NCI-H1417 (cell line): Measurements from ENCODE around the gene BCOR.

Experiments
- DNase-seq, 3 experiments: peaks; one replicate each; lab custom pipeline; 2025; lab: John Stamatoyannopoulos, UW

The BCOR gene

DNA sequence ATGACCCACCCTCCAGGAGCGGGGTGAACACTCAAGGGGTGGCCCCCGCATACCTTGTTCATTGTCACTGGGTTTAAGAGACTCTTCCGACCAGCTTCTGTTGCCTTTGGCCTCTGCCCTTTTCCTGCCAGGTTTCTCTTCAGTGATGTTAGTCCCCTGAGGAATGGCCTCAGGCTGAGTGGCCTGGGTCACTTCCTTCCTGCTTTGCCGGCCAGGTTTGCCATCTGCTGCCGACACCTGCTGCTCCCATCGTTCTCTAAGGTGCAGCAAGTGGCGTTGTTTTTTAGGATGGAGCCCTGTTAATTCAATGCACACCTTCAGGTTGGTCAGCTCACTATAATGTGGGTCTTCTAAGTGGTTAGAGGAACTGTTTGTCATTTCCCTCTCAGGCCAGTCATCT, 34.2 kb downstream of the BCOR start:
- peak in 2 of 3 experiments; percentile 60 to 74 for DNase-seq

DNA sequence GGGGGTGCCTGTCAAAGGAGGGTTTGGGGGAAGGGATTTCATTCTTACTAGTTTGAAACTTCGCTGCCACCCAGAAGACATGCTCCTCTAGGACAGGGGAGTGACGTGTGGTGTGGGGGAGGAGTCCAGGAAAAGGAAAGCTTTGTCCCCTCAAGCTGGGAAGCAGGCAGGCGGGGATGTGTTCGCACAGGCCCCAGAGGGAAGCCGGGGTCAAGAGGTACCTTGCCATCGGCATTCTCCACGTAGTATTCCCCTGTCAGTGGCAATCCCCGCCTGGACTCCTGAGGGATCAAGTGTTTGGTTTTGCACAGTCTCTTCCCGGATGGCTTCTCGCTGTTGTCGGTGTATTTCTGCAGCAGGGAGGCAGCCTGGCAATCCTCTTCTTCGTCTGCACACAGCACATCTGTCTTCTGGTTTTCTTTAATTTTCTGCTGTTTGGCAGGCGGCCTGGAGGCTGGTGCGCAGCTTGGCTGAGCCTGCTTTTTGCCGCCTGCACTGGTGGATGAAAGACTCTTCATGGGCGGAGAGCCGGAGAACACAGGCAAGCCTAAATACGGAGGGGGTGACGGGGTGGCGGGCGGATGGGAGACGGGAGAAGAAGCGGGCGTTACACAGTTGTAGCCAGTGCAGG, 35.1 kb downstream of the BCOR start:
- peak in 1 of 3 experiments; percentile 66 for DNase-seq

DNA sequence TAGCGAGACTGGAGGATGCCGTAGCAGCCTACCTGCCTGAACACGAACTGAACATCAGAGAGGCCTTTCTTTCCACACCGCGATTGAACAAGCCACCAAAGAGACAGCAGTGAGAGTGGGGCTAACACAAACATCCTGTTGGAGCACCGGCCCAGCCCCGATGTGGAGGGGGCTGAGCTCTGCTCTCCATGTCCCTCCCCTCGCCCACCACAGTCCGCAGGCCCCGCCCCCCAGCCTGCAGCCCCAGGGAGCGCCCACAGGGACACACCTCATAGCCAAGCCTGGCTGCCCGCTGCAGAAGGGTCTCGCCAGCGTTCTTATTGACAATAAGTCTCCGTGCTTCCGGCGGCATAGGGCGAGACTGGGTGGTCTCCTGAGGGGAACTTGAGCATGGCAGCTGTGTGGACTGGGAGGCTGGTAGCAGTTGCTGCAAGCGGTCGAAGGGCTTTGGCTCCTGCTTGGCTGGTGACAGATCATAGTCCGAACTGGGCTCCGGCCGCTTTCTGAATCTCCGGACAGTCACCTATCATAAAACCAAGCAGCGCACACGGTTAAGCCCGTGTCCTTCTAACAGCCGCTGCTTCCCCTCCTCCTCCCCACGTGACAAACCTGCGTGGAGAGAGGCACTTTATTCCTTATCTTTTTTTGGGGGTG, 35.8 kb downstream of the BCOR start:
- peak in 1 of 3 experiments; percentile 26 for DNase-seq

DNA sequence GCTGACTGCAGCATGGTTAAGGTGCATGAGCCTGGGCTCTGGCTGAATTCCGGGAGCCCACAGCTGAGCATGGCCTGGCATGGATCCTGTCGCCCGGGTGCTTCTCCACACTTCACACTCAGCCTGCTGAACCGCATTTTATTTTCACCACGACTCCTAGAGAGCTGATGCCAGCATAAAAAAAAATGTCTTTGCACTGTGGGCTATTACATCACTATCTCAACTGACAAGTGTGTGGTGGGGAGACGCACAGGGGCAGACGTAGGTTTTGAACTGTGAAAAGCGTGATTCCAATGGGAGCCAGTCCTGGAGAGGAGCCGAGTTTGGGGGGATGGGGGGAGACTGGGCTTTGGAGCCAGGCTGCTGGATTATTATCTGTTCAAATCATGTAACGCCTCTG, 36.8 kb downstream of the BCOR start:
- no peak for DNase-seq

DNA sequence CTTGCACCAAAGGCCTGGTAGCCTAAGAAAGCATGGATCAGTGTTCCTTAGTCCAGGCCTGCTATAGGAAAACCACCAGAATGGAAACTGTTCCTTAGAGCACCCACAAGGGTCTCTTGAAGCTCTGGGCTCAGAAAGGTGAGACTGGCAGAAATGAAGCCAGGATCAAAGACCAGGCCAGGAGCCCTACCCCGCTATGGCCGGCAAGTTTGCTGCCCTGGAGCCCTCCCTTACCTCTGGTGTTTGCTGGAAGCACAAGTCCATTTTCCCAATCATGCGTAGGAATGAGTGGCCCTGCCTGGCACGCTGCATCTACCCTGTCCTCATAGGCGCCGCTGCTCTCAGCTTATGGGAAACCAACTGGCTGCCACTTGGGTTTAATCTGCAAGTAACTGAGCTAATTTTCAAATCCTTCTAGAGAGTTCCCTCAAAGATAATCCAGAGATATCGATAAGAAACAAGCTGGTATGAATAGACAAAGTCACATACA, 37.4 kb downstream of the BCOR start:
- no peak for DNase-seq

DNA sequence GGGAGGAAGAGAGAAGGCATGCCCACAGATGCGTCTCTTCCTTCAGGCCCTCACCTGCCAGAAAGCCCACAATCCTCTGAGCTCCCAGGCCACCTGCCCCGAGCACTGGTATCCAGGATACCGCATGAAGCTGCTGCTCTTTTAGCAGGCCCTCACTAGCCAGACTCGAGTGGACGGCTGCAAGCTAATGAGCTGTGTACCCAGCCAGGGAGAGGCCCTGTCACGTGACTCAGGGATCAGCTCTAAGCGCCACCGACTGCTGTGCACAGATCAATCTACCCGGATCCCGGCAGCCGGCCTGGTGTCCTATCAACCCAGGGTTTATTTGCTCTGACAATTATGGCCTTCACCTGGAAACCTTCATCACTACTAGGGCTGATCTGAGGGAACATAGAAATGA, 39.0 kb downstream of the BCOR start:
- DNase-seq, result peak; percentile 77 to 99 (median 96)

DNA sequence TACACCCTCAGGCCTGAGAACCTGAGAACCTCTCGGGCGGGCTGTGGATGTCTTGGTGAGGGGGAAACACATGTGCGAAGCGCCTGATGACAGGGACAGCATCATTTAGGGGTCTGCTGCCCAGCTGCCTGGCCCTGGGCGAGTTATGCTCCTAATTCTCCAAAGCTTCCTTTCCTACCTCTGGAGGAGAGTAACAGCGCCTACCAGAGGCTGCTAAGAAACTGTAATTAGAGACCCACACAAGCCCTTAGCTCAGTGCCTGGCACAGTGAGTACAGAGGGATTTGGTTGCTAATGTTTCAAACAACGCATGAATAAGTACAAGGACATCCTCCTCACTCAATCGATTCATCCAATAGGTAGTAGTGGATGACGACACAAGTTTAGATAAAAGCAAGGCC, 40.4 kb downstream of the BCOR start:
- DNase-seq, result no peak

DNA sequence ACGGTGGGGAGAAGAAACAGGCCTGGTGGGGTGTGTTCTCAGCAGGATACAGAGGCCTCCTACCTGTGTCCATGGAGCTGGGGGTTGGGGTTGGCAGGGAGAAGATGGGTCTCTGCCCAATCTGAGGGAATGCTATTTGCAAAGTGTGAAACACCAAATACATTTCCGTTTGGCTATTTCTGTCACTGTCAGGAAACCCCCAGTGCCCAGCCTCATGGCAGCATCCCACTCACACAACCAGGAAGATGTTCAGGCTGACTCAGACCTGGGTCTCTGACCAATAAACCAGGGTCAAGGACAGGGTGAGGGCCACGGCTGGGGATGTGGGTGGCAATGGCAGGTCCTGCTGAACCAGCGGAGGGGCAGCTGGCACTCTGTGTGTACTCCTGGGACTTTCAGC, 41.3 kb downstream of the BCOR start:
- DNase-seq, result no peak

DNA sequence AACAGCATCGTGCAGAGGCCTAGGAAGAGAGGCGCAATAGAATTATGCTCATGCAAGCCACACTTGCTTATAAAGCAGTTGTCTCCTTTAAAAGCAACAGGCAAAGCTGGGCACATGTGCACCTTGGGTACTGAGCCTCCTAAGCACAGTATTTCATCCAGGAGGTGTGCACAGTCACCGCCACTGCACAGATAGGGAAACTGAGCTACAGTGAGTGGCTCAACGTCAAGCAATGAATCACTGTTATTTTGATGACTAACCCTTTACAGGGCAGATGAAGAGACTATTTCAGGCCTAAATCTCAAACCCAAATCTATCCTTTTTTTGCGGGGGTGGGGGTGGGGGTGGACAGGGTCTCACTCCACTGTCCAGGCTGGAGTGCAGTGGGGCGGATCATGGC, 42.3 kb downstream of the BCOR start:
- DNase-seq, result no peak

DNA sequence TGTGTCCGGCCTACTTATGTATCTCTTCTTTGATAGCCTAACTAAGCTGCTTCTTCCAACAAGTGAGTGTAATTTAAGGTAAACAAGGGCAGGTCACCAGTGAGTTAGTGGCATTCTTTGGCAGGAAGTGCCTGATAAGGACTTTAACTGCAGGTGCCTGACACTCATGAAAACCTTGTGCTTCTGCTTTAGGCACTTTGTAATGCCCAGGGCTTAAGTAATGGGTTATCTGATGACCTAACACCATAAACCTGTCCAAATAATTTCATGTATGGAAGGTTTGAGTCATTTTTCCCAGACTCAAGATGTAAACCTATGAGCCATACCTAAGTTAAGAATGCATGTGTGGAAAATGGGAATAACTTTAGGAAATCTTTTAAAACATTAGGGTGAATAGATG, 43.0 kb downstream of the BCOR start:
- no peak for DNase-seq

DNA sequence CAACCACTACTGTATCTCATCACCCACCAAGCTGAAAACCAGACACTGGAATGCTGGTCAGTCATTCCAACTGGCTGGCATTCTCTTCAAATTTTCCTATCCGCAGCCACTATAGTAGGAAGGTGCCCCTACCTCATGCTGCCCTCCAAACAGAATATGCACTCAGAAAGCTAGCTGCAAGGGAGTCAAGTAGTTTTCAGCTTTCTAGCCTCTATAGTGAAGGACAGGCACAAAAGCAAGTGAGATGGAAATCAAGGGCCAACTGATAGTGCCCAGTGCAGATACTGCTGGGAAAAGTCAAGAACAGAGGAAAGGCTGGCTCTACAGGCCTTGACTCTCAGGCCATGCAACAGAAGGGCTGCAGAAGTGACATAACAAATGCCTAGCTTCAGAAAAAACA, 47.2 kb downstream of the BCOR start:
- no peak for DNase-seq

DNA sequence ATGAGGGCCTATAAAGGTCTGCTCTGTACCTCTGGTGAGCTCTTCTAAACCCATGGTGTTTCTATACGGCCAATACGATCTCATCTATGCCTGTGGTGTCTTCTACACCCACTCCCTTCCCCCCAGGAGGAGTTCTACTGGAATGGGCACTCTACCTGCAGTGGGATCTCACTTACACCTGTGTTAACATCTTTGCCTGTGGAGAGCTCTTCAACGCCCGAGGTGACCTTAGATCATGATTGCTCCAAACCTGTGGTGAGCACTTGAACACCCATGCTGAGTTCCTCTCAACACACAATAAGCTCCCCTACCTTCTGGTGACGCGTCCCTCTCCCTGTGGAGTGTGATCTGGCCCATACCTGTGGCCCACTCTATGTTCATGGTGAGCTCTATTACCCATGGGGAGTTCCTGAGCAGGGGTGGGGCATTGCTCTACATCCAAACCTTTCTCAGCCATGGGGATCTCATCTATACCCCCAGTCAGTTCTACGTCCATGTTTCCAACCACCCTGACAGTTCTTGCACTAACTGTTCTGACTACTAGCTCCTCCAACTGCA, 48.6 kb downstream of the BCOR start:
- DNase-seq, result no peak

DNA sequence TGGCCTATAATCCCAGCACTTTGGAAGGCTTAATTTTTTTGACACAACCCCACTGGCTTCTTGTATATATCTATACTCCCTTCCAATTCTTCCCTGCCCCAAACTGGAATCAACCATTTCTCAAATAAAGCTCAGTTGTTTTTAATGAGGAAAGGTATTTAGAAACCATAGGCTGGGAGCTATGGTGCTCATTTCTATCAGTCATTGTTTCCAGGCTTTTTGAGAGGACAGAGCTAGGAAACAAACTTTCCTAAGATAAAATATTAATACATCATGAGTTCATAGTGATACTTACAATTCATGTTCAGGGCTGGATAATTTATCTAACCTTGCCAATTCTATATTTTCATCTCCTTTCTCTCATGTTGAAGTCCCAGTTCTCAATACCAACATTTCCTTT, 50.3 kb downstream of the BCOR start:
- DNase-seq, result no peak

DNA sequence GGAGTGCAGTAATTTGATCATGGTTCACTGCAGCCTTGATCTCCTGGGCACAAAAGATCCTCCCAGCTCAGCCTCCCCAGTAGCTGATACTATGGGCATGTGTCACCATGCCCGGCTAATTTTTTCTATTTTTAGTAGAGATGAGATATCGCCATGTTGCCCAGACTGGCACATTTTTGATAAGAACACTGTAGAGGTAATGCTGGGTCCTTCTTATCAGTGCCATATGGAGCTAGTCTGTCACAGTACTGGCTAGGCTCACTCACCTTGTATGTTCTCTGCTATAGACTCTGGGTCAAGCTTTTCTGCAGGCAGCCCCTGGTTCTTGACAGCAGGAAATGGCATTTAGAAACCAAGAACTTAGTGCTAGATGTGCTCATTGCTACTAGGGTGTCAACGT, 53.9 kb downstream of the BCOR start:
- DNase-seq, result no peak

DNA sequence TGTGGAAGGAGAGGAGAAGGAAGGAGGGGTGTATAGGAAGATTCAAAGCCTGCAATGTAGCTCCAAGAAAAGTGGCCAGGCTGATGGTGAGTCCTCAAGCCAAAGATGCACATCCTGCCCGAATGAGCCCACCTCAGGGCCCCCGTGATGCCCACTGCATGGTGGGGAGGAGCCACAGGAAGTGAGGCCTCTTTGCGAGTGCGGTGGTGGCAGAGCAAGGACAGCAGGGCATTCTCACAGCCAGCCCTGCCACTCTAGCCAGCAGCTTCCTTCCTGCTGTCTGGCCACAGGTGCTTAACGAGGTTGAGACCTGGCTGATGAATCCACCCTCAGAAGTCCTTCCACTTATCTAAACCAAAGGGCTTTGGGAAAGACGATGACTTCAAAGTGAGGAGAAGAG, 55.8 kb downstream of the BCOR start:
- DNase-seq, result no peak

DNA sequence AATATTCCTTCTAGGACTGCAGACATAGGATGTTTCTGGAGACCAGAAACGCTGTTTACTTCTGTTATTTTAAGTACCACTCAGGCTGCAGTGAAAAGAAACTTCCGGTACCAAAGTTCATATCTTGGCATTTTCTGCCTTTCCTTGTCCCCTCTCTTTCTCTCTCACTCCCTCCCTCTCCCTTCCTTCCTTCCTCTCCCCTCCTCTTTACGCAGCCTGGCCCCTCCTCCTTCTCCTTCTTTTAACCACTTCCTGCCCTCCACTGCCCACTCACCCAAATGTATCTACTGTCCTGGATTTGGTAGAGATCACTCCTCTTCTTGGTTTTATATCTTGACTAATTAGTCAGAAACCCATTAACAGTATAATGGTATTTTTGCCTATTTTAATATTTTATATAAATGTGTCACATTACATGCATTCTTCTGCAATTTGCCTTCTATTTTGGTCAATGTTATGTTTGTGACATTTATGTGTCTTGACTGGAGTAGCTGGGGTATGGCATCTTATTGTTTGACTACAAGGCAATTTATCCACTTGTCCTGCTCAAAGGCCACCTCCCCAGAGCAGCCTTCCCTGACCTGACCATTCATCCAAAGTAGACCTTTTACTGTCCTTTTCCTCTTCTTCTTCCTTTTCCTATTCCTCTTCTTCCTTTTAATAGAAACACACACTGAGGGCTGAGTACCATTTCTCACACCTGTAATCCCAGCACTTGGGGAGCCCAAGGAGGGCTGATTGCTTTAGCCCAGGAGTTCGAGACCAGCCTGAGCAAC, 56.9 kb downstream of the BCOR start:
- DNase-seq, result no peak

DNA sequence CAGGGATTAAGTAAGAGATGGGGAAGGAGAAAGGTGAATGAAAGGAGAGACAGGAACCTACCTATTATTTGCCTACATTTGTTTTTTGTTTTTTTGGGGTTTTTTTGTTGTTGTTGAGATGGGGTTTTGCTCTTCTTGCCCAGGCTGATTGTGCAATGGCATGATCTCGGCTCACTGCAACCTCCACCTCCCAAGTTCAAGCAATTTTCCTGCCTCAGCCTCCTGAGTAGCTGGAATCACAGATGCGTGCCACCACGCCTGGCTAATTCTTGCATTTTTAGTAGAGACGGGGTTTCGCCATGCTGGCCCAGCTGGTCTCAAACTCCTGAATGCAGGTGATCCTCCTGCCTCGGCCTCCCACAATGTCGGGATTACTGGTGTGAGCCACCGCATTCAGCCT, 57.9 kb downstream of the BCOR start:
- no peak for DNase-seq

DNA sequence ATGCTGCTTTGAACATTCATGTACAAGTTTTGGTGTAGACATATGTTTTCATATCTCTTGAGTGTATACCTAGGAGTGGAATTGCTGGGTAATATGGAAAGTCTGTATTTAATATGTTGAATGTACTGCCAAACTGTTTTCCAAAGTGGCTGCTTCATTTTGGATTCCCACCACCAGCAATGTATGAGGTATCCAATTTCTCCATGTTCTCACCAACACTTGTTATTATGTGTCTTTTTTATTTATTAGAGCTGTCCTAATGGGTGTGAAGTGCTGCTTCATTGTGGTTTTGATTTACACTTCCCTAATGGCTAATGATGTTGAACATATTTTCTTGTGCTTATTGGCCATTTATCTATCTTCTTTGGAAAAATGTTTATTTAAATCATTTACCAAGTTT, 60.4 kb downstream of the BCOR start:
- DNase-seq, result no peak

DNA sequence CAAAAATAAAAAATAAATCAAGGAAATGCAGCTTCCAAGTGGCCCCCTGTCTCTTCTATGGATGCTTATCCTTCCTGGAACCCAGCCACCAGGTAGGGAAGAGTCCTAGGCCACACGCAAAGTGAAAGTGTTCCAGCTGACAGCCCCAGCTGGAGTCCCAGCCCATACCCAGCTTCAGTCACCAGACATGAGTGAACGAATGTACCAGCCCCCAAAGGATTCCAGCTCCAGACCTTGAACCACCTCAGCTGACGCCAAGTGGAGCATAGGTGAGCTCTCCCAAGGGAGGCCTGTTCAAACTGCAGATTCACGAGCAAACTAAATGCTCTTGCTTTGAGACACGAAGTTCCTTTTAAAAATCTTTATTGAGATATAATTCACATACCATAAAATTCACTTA, 62.0 kb downstream of the BCOR start:
- no peak for DNase-seq

DNA sequence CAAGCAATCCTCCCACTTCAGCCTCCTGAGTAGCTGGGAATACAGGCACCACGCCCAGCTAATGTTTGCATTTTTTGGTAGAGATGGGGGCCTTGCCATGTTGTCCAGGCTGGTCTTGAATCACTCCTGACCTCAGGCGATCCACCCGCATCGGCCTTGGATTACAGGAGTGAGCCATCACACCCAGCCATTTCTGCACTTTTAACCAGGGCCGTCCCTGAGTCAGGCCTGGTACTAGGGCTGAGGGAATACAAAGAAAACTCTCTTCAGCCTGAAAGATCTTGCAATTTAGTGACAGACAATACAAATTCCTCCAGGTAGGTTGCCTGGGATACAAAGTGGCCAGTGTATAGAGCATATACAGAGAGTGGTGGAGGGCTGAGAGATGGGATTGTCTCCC, 65.8 kb downstream of the BCOR start:
- no peak for DNase-seq

DNA sequence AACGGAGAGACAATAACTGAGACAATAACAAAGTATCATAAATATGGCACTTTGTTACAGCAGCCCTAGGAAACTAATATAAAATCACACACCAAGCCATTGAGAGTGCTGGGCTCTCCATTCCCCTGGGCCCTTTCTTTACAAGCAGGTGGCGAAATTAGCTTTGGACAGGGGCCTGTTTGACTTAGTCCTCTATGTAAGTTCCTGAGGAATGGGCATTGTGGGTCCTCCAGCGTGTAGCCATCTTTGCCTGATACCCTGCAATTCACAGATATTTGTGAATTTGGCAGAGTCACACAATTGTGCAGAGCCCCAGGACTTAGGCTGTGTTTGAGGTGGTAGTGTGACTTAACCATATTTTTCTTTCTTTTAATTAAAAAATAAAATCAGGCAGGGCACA, 67.6 kb downstream of the BCOR start:
- DNase-seq, result no peak

DNA sequence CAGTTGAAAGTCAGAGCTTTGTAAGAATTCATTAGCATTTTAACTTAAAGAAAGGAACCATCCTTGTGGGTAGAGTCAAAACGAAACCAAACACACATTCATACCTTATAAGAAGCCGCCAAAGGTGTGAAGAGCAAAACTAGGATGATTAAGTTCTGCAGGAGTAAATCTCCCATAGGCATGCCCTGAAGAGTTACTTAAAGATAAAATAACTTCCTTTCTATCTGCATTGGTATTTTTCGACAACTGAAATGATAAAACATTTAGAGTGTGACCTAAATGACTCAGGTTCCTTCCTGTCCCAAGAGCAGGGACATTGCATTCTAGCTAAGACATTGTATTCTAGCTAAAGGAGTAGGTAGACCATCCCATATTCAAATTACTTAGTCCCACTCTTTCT, 75.3 kb downstream of the BCOR start:
- DNase-seq, result no peak

DNA sequence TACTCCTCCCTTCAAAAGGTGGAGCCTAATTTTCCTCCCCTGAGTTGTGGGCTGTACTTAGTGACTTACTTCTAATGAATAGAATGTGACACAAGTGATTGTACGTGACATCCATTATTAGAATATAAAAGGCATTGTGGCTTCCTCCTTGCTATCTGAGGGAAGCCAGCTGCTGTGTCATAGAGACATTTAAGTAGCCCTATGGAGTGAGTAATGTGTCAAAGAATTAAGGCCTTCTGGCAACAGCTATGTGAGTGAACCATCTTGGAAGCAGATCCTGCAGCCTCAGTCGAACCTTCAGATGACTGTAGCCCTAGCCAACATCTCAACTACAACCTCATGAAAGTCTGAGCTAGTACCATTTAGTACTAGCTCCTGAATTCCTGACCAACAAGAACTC, 76.1 kb downstream of the BCOR start:
- DNase-seq, result no peak
